Stimulated activated CD4-positive, alpha-beta T cell treated with anti-CD3 and anti-CD28 coated beads, TNF-alpha, amount 100 ng/mL, for 24 hours (primary cell): ENCODE measurements around the gene FOXG1.

Experiments
- DNase-seq, 3 experiments: peaks; one replicate each; pipeline ENCODE4 v3.0.0-alpha.2; 2020; ENCODE audit warnings: low read depth in 3 of 3

FOXG1 gene

DNA sequence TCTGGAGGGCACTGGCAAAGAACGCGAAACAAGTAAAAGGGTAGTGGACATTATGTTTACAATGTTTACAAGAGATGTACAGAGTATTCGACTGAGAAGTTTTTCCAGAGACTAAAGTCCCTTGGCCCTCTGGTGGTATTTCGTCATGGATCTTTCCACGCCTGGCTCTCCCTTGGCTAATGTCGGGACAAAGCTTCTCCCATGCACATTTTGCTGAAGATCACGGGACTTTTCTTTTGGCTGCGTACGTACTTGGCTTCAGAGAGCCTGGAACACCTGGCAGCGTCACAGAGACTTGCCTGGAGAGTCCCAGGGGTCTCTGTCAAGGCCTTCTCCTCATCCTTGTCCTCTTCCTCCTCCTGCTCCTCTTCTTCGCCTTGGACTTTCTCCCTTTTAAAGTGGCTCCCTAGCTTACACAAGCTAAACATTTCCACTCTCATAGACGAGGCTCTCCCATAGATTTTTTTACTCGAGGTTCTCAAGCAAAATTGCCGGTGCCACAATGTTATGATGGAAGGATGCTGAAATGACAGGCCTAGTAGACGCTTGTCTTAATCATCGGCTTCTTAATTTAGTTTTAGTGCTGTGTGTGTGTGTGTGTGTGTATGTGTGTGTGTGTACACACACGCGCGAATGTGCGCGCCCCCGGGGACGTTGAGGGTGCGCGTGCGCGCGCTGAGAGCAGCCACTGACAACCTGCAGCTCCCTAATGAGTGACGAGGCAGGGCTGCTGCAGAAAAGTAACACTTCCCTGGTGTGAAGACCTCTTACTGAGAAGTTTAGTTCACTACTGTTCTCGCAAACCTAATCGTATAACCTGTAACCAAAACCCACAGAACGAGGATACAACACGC, 4.9 kb upstream of the FOXG1 start:
- DNase-seq = no peak

DNA sequence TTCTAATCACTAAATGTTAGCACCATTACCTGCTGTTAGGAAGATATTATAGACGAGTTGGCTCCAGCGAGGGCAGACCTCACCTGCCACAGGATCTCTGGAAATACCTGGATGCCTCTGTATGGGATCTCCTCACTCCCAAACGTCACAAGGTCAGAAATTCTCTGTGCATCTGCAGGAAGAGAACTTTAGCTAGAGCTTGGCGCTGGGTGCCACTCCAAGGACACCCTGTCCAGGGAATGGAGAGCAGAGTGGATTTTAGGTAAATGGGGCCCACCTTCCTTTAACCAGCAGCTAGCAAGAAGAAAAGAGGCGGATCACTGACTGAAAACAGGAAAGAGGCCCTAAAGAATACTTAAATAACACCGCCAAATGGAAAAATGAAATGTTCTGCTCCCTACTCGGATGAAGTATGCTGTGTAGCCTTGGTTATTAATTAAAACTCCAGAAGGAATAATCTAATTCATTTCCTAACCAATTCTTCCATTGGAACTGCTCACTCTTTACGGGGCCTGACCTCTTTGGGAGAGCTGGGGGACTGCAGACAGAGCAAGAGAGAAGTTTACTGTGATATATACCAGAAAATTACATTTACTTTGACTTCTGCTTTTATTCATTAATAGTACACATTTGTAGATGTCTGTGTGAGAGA, 4.2 kb upstream of the FOXG1 start:
- no peak for DNase-seq

DNA sequence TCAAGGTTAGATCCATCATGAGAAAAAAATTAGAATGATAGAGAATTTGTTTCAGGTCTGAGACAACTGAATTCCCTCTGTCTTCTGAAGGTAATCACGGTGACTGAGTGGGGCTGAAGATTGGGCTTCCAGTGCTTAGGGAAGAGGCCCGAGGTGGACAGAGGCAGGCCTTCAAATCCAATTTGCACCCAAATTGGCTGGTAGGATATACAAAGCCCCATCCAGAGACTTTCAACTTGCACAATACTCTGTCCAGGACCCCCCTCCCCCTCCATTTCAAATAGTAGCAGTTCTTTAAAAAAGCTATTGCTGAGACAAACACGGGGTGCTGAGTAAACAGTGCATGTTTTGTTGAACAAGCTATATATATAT, 3.6 kb upstream of the FOXG1 start:
- DNase-seq = no peak

DNA sequence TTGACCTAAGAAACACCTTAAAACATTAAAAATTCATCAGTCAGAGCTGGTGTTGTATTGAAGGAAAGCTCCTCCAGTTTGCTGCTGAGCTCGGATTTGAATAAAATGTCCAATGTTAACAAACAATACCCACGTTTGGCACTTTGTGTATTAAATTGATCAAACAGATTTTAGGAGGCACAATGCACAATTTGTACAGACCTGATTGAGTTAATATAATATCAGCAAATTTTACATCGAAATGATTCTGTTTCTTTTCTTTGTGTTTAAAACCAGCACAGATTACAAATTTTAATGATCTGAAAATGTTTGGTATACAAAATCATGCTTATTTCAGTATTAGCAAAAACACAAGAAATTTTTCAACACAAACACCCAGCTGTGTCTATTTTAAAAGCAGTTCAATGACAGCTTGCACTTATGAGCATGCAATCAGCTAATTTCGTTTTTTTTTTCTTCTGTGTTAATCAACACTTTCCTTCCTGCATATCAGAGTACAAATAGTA, 2.8 kb upstream of the FOXG1 start:
- no peak for DNase-seq

DNA sequence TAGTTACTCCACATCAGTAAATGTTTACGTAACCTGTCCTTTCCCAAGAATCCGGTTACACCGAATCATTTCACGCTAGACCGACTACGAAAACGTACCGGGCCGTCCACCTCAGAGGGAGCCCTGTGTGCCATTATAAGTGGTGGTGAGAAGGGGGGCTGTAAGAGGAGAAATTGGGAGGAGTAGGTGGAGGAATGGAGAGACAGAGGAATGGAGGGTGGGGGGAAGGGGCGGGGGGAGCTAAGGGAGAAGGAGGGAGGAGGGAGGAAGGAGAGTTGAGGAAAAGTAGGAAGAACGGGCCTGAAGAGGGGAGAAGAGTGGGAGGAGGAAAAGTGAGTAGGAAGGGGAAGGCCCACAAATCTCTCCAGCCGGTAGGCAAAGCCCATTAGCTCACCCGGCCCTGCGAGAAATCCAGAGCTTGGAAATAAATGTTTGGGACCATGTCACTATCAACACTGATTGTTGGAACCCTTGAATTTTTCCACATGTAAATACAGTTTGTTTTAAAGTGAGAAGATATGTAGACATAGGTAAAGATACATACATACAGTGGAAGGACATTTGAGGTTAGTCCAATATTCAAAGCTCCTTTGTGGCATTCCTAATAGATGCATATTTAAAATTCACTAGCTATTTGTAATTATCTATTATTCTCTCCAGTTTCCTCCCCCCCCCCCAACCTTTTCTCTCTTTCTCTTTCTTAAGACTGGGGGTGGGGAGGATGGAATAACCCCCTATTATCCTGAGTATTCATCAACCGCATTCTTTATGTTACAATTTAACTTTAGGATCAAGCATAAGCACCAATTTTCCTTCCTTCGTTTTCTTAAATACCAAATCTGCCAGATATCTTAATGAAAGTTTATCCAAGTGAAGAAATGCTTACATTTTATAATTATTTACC, 2.1 kb upstream of the FOXG1 start:
- no peak for DNase-seq

DNA sequence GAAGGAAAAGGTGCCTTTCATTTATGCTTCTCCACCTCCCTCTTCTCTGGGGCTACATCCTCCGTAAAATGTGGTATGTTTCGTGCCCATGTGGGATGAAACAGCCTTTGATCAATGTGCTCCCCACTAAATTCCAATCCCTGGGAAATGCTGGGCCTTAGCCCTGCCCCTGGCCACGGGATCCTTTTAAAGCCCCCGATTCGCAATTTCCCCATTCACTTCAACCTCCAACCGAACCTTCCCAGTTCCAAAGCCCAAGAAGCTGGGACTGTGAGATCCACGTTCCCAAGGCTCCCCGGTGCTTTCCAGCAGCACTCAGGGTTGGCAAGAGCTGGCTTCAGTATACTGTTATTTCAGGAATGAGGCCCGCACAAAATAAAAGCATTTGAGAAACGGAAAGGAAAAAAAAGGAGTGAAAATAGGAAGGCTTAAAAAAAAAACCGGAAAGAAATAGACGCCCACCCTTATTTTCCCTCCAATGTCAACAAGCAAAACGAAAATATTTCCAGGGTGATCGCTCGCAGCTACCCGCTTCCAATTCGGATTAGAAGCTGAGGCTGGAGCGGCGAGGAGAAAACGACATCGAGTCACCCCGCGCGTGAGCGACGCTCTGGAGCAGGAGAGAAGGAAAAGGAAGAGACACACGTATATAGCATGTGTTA, 1.3 kb upstream of the FOXG1 start:
- no peak for DNase-seq

DNA sequence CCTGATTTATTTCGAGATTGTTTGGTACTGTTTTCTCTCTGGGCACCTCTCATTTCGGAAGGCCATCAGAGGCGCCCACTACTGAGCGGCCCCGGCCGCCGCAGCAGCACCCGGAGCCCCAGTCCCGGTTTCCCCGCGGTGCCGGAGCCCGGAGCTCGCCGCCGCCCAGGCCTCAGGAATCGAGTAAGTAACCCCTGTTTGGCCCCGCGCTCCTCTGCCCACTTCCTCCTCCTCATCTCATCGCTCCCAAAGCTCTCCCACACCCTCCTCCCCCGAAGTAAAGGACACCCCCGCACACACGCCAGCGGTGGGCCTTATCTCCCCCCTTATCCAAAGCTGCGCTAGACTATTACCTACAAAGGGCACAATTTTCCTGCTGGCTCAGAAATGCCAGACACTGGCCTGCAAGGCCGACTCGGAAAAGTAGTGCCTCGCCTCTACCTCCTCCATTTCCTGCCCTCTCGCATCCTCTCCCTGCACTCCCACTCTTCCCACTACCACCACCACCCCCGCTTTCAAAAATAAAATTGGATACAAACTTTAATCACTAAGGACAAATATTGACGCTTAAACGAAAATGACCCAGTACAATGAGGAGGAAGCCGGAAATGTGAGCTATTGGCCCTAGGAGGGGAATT, 637 bp upstream of the FOXG1 start:
- DNase-seq = no peak

DNA sequence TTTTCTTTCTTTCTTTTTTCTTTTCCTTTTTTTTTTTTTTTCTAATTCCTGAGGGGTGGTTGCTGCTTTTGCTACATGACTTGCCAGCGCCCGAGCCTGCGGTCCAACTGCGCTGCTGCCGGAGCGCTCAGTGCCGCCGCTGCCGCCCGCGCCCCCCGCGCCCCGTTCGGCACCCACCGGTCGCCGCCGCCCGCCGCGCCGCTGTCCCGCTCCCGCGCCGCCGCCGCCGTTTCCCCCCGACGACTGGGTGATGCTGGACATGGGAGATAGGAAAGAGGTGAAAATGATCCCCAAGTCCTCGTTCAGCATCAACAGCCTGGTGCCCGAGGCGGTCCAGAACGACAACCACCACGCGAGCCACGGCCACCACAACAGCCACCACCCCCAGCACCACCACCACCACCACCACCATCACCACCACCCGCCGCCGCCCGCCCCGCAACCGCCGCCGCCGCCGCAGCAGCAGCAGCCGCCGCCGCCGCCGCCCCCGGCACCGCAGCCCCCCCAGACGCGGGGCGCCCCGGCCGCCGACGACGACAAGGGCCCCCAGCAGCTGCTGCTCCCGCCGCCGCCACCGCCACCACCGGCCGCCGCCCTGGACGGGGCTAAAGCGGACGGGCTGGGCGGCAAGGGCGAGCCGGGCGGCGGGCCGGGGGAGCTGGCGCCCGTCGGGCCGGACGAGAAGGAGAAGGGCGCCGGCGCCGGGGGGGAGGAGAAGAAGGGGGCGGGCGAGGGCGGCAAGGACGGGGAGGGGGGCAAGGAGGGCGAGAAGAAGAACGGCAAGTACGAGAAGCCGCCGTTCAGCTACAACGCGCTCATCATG, 654 bp downstream of the FOXG1 start:
- DNase-seq = no peak

DNA sequence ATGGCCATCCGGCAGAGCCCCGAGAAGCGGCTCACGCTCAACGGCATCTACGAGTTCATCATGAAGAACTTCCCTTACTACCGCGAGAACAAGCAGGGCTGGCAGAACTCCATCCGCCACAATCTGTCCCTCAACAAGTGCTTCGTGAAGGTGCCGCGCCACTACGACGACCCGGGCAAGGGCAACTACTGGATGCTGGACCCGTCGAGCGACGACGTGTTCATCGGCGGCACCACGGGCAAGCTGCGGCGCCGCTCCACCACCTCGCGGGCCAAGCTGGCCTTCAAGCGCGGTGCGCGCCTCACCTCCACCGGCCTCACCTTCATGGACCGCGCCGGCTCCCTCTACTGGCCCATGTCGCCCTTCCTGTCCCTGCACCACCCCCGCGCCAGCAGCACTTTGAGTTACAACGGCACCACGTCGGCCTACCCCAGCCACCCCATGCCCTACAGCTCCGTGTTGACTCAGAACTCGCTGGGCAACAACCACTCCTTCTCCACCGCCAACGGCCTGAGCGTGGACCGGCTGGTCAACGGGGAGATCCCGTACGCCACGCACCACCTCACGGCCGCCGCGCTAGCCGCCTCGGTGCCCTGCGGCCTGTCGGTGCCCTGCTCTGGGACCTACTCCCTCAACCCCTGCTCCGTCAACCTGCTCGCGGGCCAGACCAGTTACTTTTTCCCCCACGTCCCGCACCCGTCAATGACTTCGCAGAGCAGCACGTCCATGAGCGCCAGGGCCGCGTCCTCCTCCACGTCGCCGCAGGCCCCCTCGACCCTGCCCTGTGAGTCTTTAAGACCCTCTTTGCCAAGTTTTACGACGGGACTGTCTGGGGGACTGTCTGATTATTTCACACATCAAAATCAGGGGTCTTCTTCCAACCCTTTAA, 1.5 kb downstream of the FOXG1 start:
- no peak for DNase-seq

DNA sequence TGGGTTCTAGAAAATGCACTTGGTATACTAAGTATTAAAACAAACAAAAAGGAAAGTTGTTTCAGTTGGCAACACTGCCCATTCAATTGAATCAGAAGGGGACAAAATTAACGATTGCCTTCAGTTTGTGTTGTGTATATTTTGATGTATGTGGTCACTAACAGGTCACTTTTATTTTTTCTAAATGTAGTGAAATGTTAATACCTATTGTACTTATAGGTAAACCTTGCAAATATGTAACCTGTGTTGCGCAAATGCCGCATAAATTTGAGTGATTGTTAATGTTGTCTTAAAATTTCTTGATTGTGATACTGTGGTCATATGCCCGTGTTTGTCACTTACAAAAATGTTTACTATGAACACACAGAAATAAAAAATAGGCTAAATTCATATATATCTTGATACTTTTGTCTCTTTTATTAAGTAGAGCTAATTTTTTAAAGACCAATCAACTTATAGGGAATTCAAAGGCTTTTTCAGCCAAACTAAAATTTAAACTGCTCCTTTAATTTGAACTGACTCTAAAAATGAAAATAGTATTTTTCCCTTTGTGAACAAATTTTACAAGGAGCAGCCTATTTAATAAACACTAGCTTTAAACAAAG, 2.8 kb downstream of the FOXG1 start:
- DNase-seq = no peak

DNA sequence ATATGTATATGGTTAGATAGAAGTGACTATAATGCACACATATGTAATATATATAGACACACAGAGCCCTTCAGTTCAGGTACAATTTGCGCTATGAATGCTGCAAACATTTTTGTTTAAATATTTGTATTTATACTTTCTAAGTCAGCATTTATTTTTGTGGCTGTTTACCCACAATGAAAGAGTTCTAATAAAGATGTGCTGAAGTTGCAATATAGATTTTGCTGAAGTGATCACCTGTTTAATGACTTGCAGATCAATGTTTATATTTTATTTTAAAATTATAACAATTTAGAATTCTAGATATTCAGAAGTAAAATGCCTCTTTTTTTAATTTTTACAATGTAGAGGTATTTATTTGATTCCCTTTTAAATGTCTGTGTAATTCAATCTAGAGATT, 3.5 kb downstream of the FOXG1 start:
- DNase-seq = no peak

DNA sequence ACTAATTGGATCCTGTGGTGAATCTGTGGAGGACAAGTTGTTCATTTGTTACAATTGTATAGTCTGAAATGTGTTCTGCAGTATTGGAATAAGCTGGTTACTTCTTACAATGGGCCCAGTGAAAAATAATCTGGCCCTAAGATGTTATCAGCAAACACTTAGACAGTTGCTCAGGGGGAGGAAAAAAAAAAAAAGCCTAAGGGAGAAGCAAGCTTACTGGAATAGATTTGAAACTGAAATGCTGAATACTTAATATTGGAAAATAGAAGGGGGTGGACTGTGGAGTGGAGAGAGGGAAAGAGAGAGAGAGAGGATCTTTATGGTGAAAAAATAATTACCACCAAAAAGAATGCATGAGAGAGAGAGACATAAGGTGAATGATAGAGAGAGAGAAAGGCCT, 4.0 kb downstream of the FOXG1 start:
- no peak for DNase-seq

DNA sequence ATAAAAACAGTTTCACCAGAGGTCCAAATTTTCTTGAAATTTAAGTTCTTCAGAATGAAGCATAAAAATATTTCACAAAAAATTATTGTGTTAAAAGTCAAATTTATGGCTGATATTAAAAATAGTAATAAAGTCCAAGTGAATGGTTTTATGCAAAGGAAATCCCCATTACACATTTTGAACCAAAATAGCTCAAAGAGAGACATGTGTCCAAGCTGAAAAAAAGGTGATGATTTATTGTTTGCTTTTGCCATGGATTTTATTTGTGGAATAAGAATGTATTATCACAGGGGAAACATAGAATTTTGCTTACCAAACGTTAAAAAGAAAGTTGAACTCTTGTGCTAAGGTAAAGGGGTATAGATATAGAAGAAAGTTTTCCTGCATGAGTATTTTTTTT, 4.6 kb downstream of the FOXG1 start:
- DNase-seq = no peak

DNA sequence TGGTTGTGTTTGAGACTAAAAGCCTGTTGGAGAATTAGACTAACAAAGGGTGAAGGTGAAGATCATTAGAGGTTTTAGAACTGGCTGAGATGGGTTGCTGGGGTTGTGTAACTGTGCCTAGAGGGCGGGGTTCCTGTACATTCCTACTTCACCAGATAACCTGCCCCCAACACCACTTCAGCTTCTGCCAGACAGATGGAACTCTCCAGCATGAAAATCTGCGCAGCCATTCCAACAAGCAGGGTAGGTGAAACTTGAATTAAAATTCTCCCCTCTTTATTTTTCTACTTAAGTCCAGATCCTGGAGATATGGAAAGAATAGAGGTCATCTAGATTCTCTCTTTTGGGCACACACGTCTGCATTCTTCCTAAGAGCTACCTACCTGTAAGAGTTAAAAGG, 6.0 kb downstream of the FOXG1 start:
- DNase-seq = no peak

DNA sequence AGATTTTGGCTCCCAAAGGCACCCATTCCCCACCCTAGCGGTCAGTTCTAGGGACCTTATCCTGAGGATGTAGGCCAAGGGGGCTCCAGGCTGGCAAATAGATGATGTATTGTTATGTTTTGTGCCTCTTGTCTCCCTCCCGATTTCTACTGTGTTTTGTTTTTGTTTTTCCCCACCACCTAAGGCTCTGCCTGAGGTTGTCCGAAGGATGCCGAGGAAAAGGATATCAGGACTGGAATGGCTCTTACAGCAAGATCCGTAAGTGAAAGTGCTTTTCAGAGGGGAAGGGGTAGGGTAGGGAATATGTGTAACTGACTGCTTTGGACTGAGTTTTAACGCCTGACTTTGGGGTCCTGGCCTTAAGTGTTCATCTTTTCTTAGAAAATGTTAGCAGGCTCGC, 6.6 kb downstream of the FOXG1 start:
- DNase-seq = no peak

DNA sequence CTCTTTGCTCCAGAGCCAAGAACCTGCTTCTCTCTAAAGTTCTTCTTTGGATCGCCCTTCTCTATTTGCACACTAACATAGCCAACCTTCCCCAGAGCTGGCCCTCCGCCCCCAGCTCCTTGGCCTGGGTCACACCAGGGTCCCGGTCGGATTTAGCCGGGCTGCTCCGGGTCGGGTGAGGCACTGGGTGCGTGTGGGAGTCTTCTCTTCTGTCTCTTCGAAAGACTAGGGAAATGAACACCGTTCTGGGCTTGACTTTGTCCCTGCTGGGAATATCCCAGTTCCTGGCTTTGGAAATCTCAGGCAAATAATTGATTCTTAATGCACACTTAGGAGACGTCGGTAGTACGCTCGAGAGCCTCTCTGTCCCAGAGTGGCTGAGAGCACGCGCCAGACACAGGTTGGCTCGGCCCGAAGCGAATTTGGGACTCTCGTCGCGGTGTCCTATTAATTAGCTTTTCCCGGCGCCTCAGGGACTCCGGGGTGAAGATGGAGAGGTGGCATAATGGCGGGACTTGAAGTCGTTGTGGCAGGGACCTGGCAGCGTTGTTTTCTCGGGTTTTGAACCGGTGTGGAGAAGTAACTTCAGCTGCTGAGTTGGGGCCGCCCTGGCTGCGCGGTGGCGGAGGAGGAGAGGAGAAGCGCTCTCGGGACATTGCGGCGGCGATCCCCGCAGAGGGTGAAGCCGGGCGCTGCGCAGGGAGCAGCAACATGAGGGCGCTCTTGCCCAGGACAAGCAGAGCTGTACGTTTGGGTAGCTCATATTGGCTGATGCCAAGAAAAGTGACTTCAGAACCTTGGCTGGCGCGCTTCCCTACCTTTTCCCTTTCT, 7.5 kb downstream of the FOXG1 start:
- no peak for DNase-seq

DNA sequence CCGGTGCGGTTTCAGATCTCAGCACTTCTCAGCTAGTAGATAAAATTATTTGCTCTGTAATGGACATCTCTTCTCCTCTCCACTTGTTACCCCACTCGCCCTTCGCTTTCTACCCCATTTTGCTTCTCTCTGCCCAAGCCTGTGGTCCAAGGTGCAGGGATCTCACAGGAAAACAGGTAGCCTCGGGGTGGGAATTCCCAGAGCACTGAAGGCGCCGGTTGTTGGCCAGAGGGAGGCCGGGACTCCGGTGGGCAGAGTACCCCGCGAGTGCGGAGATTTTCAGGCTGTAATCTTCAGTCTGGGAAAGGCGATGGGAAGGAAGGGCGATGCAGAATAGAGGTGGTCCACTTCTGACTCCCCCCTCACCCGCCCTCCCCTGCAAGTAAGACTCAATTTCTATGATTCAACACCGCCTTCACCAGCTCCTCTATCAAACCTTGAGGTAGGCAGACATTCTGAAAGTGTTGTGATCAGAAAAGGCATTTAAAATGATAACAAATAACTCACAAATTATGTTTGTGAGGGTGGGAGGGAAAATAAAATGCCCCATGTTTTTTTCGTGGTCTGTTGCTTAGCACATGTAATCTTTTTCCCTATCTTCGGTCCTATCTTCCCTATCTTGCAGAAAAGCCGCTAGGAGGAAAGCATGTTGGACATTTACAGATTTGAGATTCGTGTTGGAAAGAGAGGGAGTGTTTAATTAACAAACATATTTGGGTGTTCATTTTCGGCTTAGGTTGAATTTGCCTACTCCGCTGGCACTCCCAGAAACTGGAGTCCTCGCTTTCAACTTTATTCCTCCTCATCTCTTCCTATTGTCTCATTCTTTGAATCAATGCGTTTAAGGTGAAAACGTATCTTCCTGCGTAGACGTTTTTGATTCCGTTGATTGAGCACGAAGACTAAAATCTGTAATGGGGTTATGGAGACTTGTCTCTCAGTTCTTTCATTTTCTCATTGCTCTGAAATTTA, 8.5 kb downstream of the FOXG1 start:
- no peak for DNase-seq
